Activated naive CD8-positive, alpha-beta T cell treated with anti-CD3 and anti-CD28 coated beads, Interleukin-2, amount 50 U/mL, for 16 hours (primary cell): ENCODE measurements around the gene WDR5.

Source experiments
- DNase-seq: peaks from one replicate; pipeline ENCODE4 v3.0.0-alpha.2; 2020; ENCODE audit warnings: low read depth, low spot score

WDR5 gene

GRCh38 chr9:134131471-134132207, 4.2 kb upstream of the WDR5 start:
- DNase-seq = no peak

GRCh38 chr9:134132208-134132870, 3.5 kb upstream of the WDR5 start:
- DNase-seq = no peak

GRCh38 chr9:134134949-134135342, 936 bp upstream of the WDR5 start:
- no peak for DNase-seq

GRCh38 chr9:134136118-134136995, 475 bp downstream of the WDR5 start:
- DNase-seq = no peak

GRCh38 chr9:134136996-134137299, 1.1 kb downstream of the WDR5 start:
- no peak for DNase-seq

GRCh38 chr9:134138292-134138691, 2.4 kb downstream of the WDR5 start:
- no peak for DNase-seq

GRCh38 chr9:134139081-134139480, 3.2 kb downstream of the WDR5 start:
- DNase-seq = no peak

- no peak for DNase-seq
Observed at GRCh38 chr9:134141906-134142305, 6.0 kb downstream of the WDR5 start.

GRCh38 chr9:134144801-134145200, 8.9 kb downstream of the WDR5 start:
- DNase-seq = no peak

GRCh38 chr9:134145262-134145661, 9.4 kb downstream of the WDR5 start:
- DNase-seq = no peak

- no peak for DNase-seq
Observed at GRCh38 chr9:134146774-134147493, 11.1 kb downstream of the WDR5 start.

- no peak for DNase-seq
Observed at GRCh38 chr9:134149380-134149779, 13.5 kb downstream of the WDR5 start.

GRCh38 chr9:134150557-134151214, 14.8 kb downstream of the WDR5 start:
- no peak for DNase-seq

- DNase-seq = no peak
Observed at GRCh38 chr9:134152022-134152448, 16.2 kb downstream of the WDR5 start.

GRCh38 chr9:134152488-134152887, 16.6 kb downstream of the WDR5 start:
- DNase-seq = no peak

GRCh38 chr9:134153450-134153849, 17.6 kb downstream of the WDR5 start:
- DNase-seq = no peak

GRCh38 chr9:134154262-134154701, 18.4 kb downstream of the WDR5 start:
- no peak for DNase-seq

GRCh38 chr9:134155812-134156377, 20.0 kb downstream of the WDR5 start:
- no peak for DNase-seq

GRCh38 chr9:134156564-134157377, 20.9 kb downstream of the WDR5 start:
- DNase-seq = no peak

- DNase-seq = no peak
Observed at GRCh38 chr9:134157378-134157885, 21.6 kb downstream of the WDR5 start.
